BJ (cell line): Measurements from ENCODE around the gene ATP9B. TPM values are rescaled to one million over a fixed set of nuclear protein-coding genes. Genes with fewer than 3 reads are reported as not detected.

Experiments
- CTCF ChIA-PET: fragments of 350-600 bp; formaldehyde crosslinking; extraction: SDS; loops from one replicate; lab custom pipeline; 2021; ENCODE audit warnings: antibody characterized with exemption, inconsistent platforms; lab: Yijun Ruan, JAX
- POLR2A ChIA-PET: fragments of 300-600 bp; sonication (Branson Sonifier 250); formaldehyde crosslinking; extraction: SDS; loops from one replicate; lab custom pipeline; 2021; ENCODE audit warnings: antibody characterized with exemption; lab: Charles Lee
- DNase-seq: peaks from one replicate; pipeline ENCODE4 v3.0.0-alpha.2; 2011; ENCODE audit warnings: low read depth
- H3K27me3 ChIP-seq: 2 replicates; pipeline ENCODE4 v1.6.0; 2011; ENCODE audit warnings: low read length; ENCODE audit not compliant: control insufficient read depth, insufficient read depth
- H3K36me3 ChIP-seq: 2 replicates; pipeline ENCODE4 v1.5.1; 2011; ENCODE audit warnings: low read length; ENCODE audit not compliant: control insufficient read depth, insufficient read depth
- H3K4me3 ChIP-seq: 2 replicates; pipeline ENCODE4 v1.5.1; 2011; ENCODE audit warnings: low read depth, mild to moderate bottlenecking, control low read depth, low read length
- polyA plus RNA-seq: library from polyadenylated mRNA; depleted of rRNA; stranded (reverse); fragments of >200 nt; gene quantifications from 2 replicates; pipeline ENCODE4 v1.2.3, GENCODE V29; 2011
- TF ChIP-seq, protein P1 (sequence below): IDR thresholded peaks from 2 replicates; pipeline ENCODE4 v1.5.1; 2011; ENCODE audit warnings: low read depth, mild to moderate bottlenecking, control low read depth, inconsistent platforms, low read length, moderate library complexity; ENCODE audit not compliant: insufficient read depth

ATP9B gene
- polyA plus RNA-seq, 1 experiment, result 17.4 TPM

DNA sequence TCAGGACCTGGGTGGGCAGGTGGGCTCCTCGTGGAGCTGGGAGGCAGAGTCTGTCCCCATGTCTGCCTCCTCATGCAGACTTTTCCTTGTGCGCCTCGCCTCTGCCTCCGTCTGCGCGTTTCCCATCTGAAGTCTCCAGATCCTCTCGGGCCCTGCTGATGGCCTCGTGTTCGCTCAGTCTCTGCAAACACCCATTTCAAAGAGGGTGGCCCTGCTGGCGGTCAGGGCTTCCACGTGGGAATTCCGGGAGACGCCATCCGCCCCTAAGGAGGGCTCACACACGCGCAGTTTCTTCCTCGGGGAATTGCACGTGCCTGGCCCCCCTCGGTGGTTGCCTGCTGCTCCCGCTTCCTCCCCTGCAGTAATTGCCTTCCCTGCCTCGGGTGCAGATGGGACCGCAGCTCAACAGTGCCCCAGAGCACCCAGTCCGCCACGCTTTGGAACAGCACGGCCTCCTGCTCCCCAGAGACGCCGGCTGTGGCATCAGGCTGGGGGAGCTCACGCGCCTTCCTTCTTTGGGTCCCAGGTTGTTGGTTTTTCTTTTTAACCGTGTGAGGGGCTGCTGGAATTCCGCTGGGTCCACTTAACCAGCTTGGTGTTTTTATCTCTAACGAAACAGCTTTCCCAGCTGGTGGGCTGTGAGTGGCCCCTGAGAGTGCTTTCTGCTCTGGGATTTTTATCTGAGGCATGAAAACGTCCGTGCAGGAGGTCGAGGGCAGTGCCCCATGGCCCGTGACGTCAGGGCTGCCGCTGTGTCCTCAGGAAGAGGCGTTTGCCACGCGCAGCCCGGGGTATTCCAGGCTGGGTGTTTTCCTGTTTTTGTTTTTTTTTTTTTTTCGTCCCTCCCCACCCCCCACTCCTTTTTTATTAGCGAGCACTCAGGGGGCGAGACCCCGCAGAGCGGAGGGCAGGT, 342.7 kb downstream of the ATP9B start:
- Histone ChIP-seq H3K4me3 (no peak overlapping the region), H3K27me3 (no peaks in the 10 kb centered on the region), H3K36me3 (no peaks in the 10 kb centered on the region)
- POLR2A ChIA-PET, result no interaction called here
- TF ChIP-seq, protein P1, sequence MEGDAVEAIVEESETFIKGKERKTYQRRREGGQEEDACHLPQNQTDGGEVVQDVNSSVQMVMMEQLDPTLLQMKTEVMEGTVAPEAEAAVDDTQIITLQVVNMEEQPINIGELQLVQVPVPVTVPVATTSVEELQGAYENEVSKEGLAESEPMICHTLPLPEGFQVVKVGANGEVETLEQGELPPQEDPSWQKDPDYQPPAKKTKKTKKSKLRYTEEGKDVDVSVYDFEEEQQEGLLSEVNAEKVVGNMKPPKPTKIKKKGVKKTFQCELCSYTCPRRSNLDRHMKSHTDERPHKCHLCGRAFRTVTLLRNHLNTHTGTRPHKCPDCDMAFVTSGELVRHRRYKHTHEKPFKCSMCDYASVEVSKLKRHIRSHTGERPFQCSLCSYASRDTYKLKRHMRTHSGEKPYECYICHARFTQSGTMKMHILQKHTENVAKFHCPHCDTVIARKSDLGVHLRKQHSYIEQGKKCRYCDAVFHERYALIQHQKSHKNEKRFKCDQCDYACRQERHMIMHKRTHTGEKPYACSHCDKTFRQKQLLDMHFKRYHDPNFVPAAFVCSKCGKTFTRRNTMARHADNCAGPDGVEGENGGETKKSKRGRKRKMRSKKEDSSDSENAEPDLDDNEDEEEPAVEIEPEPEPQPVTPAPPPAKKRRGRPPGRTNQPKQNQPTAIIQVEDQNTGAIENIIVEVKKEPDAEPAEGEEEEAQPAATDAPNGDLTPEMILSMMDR, result no peak
- CTCF ChIA-PET, result no interaction called here
- DNase-seq, result no peak

DNA sequence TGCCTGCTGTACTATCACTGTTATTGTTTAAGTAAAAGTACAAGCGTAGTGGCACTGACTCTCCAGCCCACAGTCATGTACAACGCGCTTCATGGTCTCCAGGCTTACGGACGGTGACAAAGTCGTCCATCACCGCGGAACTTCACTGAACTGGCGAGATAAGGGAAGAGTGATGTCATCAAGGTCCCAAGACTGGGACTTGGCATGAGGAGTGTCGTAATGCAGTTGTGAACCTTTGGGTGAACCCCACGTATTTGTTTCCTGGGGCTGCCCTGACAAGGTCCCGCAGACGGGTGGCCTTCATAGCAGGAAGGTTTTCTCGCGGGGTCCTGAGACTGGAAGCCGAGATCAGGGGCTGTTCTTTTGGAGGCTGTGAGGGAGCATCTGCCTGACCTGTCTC, 343.8 kb downstream of the ATP9B start:
- POLR2A ChIA-PET, result no interaction called here
- CTCF ChIA-PET, result no interaction called here
- Histone ChIP-seq H3K36me3 (no peaks in the 10 kb centered on the region), H3K27me3 (no peaks in the 10 kb centered on the region), H3K4me3 (no peak overlapping the region)
- DNase-seq, result no peak
- TF ChIP-seq, protein P1, result no peak

DNA sequence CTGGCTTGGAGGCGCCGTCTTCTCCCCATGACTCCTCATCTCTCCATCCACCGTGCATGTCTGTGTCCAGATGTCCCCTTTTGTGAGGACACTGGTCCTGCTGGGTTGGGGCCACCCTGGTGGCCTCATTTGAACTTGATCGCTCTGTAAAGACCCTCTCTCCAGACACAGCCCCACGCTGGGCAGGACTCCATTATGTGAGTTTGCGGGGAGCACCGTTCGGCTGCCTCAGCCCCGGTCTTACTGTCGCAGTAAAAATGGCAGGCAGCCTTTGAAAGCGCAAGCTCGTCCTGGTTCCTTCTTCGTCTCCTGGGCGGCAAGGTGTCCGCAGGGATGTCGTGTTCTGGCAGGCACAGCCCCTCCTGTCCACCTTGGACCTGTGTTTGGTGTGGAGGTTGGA, 344.2 kb downstream of the ATP9B start:
- POLR2A ChIA-PET, result no interaction called here
- no peak for DNase-seq
- no peaks in the 10 kb centered on the region for H3K36me3 ChIP-seq
- H3K27me3 ChIP-seq, result no peaks in the 10 kb centered on the region
- CTCF ChIA-PET, result interaction anchor here (0.9 to 1.1 kb wide), 2 partner anchors 119 to 216 kb away, joined by 3 read pairs; no protein-coding TSS in a partner anchor
- TF ChIP-seq, protein P1, result no peak
- H3K4me3 ChIP-seq, result no peak overlapping the region

DNA sequence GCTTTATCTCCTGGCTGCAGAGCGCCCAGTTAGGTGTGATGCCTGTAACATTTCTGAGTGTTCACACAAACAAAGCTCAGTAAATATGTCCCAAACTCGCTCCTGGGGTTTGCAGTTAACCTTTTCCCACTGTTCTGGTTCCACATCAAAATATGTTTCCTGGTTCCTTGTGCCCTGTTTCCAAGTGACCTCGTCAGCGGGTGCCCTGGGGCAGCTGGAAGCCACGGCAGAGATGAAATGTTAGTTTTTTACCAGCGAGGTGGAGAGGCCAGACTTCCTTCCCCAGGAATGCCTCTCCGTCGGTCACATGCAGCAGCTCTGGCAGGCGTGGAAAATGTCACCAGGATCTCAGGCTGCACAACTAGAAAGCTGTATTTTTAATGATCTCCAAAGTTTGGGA, 344.7 kb downstream of the ATP9B start:
- ChIA-PET CTCF (interaction anchor here (0.9 to 1.1 kb wide), 2 partner anchors 119 to 216 kb away, joined by 3 read pairs; no protein-coding TSS in a partner anchor), POLR2A (no interaction called here)
- Histone ChIP-seq H3K4me3 (no peak overlapping the region), H3K36me3 (no peaks in the 10 kb centered on the region), H3K27me3 (no peaks in the 10 kb centered on the region)
- TF ChIP-seq, protein P1, result no peak
- DNase-seq, result no peak

DNA sequence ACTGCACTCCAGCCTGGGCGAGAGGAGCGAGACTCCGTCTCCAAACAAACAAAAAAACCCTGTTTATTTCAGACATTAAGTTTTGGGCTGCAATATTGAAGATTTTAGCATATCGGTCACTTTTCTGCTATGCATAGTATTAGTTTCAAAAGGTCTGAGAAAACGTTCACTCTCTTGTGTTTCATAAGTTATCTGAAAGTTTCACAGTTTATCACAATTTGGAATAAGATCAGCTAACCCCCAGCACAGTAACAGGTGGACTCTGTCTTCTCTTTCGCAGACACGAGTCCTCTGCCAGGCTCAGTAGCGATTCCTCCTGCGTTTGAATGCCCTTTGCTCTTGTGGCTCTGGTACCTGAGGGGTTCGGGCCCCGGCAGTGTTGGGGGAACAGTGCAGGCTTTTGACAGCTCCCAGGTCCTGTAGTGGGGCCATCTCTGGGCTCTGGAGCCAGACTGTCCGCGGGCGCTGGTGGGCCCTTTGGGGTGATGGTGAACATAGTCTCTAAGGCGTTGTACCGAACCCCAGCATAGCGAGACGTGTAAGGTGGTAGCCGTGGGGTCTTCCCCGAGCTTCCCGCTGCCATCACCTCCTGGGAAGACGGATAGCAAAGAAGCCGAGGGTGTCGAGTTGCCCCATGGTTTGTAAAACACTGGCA, 347.0 kb downstream of the ATP9B start:
- CTCF ChIA-PET, result interaction anchor here (0.8 kb wide), 1 partner anchor 38 kb away, joined by 3 read pairs; no protein-coding TSS in a partner anchor
- POLR2A ChIA-PET, result no interaction called here
- Histone ChIP-seq H3K36me3 (no peaks in the 10 kb centered on the region), H3K4me3 (no peak overlapping the region), H3K27me3 (no peaks in the 10 kb centered on the region; the same call in 1 of the 2 replicates)
- DNase-seq, result no peak
- TF ChIP-seq, protein P1, result no peak
